Activated T-cell treated with anti-CD3 and anti-CD28 coated beads for 1 hour (primary cell): ENCODE measurements around the gene FAM110A.
"Not testable (repeated sequence)": the region's sequence is repeated elsewhere in the genome, so short reads cannot be mapped to it uniquely, and the experiment has no call there.

Experiments used
- DNase-seq: peaks from one replicate; pipeline ENCODE4 v3.0.0-alpha.2; 2020; ENCODE audit warnings: low read depth

The FAM110A gene

DNA sequence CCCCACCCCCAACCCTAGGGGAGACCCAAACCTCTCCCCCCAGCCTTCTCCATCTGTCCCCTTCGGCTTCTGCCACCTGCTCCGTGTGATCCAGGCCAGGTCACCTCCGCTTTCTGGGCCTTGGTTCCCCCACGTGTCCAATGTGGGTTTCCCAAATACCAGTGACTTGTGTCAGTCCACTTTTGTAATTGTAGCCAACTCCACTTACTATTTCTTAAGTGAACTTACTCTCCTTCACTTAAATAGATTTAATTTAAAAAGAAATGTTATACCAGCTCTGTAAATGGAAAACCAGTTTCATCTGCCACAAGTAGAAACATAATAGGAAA lies 10.0 kb upstream of the FAM110A start:
- DNase-seq = no peak

DNA sequence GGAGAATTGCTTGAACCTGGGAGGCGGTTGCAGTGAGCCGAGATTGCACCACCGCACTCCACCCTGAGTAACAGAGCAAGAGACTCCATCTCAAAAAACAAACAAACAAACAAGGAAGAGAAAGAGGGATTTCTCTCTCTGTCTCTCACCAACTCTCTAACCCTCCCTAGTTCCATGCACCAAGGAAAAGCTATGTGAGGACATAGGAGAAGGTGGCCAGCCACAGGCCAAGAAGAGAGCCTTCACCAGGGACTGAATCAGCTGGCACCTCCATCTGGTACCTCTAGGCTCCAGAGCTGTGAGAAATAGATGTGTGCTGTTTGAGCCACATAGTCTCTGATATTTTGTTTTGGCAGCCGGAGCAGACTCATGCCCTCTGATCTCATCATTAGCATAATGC lies 9.0 kb upstream of the FAM110A start:
- no peak for DNase-seq

DNA sequence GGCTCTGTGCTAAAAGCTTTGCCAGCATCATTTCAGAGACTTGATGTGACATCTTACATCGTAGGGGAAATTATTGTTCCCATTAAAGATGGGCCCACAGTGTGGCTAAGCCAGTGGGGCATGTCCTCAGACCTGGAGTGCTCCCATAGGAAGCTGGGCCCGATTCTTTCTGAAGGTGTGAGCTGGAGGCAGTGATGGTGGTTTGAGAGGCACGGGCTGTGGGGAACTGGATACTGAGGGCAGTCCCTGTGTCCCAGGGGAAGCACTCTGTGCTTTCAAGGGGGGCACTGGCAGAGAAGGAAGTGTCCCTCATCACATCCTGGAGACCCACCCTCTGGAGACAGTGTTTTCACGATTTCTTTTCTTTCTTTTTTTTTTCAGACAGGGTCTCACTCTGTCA lies 8.6 kb upstream of the FAM110A start:
- no peak for DNase-seq

DNA sequence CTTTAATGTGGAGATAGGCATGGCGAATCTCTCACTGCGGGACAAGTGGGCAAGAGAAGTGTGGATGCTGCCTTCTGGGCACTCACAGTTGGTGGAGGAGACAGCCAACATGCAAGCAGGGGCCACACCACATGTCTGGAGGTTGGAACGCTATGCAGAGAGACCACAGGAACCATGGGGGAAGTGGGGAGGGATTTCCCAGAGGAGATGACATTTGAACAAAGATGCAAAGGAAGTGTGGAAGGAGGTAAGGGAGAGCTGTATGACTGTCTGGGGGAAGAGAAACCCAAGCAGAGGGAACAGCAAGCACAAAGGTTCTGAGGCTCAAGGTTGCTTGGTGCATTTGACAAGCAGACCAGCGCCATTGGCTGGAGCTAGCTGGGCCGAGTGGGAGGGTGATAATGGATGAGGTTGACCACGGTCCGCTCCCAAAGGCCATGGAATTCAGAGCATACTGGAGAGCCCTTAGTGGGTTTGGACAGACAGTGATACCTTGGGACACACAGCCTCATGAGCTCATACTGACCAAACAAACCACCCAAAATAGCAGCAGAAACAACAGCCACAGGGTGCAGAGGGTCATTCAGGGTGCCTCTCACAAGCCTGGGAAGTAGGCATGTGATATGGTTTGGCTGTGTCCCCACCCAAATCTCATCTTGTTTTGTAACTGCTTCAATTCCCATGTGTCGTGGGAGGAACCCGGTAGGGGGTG lies 7.6 kb upstream of the FAM110A start:
- no peak for DNase-seq

DNA sequence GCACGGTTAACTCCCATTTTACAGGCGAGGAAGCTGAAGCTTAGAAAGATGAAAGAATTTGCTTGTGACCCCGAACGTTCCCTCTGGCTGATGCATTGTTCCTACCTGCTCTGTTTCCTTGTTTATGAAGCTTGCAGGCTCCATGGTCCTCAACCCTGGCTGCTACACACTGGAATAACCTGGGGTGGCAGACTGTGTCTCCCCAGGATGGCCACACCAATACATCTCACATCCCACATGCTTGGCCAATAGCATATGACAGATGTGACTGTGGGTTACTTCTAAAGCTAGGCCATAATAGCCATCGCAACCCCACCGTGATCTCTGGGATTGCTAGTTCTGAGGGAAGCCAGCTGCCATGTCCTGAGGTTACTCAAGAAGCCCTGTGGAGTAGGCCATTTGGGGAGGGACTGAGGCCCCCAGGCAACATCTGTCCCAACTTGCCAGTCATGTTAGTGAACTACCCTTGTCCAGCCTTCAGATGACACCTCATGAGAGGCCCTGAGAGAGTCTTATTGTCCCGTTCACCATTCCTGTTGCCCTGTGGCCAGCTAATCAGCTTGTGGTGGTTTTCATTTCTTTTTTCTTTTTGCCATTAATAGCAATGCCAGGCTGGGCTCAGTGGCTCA lies 6.7 kb upstream of the FAM110A start:
- DNase-seq = no peak

DNA sequence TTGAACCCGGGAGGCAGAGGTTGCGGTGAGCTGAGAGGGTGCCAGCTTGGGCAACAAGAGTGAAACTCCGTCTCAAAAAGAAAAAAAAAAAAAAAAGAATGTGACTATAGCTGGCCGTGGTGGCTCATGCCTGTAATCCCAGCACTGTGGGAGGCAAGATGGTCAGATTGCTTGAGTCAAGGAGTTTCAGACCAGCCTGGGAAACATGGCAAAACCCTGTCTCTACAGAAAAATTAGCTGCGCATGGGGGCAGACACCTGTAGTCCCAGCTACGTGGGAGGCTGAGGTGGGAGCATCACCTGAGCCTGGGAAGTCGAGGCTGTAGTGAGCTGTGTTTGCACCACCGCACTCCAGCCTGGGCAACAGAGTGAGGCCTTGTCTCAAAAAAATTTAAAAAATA lies 5.5 kb upstream of the FAM110A start:
- DNase-seq = not testable (repeated sequence)

DNA sequence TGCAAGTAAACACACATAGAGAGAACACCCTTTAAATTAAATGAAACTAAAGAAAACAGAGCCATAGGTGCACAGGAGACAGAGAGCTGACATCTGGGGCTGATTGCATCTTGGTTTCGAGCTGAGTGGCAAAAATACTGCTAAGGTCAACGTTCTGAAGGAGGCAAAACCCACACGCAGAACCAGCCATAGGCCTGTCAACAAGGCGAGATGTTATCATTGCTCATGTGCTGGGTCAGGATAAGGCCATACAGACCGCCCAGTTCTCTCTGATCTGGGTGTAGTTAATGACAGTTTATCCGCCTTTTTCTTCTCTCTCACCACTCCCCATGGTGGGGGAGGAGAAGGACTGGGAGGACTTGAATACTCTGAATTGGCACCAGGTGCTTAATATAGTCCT lies 4.5 kb upstream of the FAM110A start:
- no peak for DNase-seq

DNA sequence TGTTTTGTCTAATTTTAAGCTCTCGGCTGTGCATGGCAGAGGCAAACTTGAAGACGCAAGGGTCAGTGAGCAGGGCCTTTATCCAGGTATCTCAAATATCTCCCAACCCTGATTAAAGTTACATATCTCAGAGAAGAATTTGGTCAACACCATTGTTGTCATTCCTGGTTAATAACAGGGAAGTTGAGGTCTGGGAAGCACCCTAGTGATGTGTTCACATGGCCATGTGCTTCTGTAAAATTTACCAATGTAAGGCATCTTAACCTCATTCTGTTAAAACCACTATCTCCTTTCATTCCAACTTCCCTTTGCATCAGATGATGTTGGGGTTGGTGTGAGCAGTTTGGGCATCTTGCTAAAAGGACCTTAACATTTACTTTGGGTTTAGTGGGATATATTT lies 4.0 kb upstream of the FAM110A start:
- no peak for DNase-seq

DNA sequence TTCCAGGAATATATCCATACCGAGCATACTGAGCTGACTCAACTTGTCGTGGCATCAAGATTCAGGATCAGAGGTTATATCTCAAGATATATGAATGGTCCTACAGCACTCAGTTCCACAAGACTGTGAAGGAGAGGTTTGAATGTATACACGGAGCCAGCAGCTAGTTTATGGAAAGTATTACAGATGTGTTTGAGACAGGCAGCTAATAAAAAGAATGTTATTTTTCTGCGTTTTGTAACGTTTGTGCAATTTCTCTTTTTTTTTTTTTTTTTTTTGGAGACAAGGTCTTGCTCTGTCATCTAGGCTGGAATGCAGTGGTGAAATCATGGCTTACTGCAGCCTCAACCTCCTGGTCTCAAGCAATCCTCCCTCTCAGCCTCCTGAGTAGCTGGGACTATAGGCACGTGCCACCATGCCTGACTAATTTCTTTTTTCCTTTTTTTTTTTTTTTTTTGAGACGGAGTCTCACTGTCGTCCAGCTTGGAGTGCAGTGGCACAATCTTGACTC lies 3.4 kb upstream of the FAM110A start:
- DNase-seq = no peak

DNA sequence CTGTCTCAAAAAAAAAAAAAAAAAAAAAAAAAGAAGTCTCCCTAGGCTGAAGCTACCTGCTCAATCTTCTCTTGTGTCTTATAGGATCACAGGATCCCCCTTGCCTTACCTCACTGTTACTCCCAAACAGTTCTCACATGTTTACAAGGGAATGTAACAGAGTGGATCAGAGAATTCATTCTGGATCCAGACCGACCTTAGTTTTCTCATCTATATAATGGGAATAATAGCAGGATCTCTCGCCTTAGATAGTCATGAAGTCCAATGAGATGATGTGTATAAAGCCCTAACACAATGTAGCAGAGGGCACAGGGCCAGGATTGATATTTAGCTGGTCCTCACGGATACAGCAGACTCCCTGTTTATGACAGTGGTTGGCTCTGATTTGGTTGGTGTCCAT lies 2.3 kb upstream of the FAM110A start:
- DNase-seq = no peak

DNA sequence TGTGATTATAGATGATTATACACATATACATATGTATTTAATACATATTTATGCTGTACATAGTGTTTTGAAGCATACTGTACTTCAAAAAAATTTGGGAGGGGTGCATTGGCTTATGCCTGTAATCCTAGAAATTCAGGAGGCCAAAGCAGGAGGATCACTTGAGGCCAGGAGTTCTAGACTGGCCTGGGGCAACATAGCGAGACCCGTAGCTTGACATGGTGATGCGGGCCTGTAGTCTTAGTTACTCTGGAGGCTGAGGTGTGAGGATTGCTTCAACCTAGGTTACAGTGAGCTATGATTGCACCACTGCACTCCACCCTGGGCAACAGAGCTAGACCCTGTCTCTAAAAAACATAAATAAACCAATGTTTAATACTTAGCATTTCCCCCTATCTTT lies 1.6 kb upstream of the FAM110A start:
- DNase-seq = no peak

DNA sequence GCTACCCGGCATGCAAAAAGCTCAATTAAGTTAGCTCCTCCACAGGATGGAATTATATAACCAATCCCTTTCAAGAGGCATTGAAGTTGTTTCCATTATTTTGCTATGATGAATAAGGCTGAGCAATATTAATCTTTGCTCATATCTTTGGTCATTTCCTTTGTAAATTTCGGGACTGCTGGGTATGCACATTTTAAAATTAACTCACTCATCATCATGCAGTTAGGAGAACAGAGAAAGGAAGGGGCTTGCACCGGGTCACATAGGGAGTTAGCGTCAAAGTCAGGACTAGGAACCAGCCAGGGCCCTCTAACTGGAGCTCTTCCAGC lies 430 bp upstream of the FAM110A start:
- no peak for DNase-seq

DNA sequence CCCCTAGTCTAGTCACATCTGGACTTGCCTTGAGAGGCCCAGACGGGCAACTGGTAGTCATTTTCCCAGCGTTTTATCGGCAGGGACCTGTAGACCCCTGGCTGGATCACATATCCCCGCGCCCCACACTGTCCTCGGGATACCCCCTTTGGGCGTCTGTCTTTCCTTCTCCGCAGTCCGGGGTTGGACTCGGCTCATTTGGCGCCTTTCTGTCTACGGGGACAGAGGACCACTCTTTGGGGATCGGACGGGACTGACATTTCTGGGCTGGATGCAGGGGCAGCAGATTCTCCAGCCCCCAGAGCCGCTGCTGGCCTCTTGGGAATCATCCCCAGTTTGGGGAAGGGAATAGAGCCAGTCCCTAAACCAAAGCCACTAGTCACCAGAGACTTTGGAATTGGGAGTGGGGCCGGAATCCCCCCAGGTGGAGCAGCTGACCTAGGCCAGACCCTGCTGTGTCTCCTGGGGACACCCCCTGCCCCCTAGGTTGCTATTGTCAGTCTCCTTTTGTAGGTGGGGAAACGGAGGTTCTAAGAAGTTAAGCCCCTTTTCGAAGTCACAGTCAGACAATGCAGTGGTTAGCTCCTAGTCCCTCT lies 734 bp downstream of the FAM110A start:
- DNase-seq = no peak

DNA sequence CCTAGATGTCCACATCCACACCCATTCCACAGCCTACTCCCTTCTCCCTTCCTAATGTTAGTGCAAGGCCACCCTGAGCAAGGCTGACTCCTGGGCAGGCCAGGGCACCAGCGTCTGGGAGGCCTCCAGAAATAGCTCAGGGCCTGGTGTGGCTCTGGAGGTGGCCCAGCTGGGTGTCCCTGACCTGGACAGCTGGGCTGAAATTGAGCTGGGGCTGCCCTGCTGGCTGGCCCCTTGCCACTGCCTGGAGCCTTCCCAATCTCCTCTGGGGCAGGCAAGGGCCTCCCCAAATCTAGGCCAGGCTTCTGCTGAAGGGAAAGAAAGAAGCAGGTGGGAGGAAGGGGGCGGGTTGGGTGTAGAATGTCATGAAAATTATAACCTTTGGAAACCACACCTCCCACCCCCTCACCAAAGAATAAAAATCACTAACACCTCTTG lies 2.1 kb downstream of the FAM110A start:
- DNase-seq = no peak

DNA sequence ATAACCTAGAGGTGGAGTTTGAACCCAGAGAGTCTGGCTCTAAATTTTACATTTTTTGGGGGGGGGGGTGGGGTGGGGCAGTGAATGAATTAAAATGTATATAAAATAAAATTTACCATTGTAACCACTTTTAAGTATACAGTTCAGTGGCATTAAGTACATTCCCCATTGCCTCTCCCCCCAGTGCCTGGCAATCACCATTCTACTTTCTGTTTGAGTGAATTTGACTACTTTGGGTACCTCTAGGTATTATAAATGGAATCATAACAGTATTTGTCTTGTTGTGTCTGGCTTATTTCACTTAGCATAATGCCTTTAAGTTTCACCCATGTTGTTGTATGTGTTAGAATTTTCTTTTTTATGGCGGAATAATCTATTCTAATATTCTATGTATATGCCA lies 2.7 kb downstream of the FAM110A start:
- no peak for DNase-seq

DNA sequence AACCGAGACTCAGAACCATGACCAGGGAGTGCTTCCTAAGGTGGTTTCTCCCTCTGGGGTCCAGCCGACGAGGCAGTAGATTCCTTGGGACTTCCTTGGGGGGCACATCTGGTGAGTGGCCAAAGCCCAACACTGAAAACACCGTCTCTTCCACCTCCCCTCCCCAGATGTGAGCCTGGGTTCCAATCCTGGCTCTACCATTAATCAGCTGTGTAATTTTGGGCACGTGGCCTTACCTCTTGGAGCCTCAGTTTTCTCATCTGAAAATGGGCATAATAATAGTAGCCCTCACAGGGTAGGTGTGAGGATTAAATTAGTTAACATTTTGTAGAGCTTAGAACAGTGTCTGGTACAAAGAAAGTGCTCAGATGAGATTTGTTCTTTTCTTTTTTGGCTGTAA lies 5.5 kb downstream of the FAM110A start:
- DNase-seq = no peak

DNA sequence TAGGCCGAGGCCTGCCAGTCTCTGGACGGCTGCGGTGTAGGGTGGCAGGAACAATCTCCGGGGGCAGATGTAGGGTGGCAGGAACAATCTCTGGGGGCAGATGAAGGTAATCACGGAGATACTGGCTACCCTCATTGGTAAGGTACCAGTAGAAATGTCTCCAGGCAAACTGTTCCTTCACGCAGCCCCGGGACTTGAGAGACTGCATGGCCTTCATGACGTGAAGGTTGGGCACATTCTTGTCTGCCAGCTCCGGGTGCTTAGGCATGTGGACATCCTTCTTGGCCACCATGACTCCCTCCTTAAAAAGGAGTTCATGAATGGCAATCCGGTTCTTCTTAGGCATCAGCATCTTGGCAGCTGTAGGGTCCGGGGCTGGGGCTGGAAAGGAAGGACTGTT lies 6.1 kb downstream of the FAM110A start:
- no peak for DNase-seq

DNA sequence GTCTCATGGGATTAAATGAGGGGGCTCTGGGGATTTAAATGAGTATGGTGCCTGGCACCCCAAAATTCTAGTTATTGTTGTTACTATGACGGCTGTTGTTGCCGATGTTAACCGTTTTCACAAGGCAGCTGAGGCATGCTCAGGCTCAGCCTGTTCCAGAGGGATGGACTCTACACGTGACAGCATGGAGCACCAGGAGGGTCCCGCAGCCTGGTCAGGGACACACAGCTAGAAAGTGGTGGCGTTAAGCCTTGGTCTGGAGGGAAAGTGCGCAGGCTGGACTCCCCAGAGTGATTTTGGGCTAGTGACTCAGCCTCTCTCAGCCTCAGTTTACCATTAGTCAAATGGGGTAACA lies 7.0 kb downstream of the FAM110A start:
- DNase-seq = no peak

DNA sequence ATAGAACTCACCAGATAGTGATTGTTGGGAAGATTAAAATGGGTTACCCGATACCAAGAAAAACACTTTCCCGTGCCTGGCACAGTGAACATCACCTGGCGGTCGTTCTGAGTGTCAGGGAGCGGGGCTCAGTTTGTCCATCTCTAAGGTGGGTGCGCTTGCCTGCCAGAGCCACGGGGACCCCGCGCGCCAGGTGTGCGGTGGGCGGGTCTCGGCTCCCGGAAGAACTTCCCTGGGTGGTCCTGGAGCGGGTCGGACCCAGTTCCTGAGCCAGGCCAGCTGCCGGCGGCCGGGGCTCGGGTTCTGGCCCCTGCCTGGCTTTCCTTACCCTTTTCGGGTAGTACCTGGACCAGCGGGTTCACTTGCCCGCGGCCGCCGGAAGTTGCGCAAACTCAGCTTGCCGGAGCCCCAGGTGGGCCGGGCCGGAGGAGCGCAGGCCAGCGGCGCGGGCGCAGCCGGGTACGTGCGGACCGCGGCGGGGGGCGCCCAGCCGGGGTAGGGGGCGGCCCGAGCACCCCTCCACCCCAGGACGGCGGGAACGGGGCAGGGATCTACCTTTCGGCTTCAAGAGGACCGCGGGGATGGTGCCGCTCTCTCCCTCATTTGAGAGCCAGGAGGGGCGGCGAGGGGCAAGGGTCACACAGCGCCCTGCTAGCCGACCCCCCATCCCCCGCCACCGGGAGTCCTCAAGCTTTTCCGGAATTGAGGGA lies 7.5 kb downstream of the FAM110A start:
- no peak for DNase-seq

DNA sequence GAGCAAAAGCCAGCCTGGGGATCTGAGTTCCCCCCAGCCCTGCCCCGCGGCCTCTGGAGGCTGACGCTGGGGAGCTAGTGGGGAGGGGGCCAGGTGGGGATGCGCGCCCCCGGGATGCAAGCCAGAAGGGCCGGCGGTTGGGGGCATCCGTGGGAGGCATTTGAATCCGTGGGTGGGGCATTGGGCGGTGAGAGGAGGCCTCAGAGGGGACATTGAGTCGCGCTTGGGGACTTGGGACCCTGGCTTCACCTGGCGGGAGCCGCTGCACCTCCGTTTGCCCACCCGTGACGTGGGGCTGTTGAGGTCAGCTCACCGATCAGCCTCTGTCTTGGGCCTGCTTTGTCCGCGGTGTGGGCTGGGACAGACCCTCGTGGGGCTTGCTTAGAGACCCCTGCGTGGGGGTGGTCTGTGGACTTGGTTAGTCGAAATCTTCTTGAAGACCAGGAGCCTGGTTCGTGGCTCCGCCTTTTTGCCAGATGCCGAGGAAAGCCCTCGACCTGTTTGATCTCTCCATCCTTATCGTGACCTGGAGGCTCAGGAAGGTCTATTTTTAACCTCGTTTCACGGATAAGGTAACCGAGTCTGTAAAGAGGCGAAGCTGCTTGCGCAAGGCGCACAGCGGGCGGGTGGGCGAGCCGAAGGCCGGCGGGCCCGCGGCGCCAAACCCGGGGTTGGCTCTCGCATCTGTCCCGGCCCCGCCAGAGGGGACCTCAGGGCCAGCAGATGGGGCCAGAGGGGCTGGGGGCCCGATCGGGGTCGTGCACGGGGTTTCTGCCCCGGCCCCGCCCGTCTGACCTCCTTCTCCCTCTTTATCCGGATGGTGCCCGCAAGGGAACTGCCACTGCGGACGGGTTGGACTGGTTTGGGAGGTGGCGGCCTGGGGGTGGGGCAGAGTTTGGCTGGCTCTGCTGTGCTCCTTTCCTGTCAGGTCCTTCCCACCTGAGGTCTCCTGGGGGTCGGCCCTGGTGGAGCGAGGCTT lies 8.3 kb downstream of the FAM110A start:
- no peak for DNase-seq

DNA sequence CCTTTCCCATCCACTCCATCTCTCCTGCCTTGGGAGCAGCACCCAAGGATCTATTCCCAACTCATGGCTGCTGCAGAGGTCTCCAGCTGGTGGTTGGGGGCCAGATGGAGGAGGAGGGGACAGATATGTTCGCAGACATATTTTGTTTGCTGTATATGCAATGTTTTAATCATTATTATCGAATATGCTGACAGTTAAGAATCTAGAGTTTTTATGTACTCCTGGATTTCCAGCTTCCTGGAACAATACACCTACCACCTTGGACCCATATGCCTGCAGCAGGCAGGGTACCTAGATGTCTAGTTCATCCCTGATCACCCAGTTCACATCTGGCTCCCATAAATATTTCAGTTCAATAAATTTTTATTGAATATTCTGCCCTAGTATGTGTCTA lies 9.0 kb downstream of the FAM110A start:
- DNase-seq = no peak

DNA sequence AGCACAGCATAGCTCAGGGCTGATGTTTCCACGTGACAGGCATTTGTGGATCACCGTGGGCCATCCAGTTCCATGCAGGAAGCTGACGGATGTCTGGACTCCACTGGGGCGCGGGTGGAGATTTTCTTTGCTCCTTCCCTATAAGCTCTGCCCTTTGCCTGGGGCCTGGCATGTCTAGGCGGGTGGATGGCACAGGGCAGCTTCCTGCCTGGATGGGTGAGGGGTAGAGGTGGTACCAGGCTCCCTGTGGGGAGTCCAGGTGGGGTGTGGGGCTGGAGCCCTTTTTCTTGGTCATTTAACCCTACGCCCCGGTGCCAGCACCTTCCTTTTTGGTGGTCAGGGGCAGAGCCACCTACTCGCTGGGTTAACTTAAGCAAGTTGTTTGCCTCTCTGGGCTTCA lies 10.4 kb downstream of the FAM110A start:
- DNase-seq = no peak
